ENCODE results near the gene PHYH. TPM values are rescaled to one million over a fixed set of nuclear protein-coding genes. Genes with fewer than 3 reads are reported as not detected.
"Not testable (repeated sequence)": the region's sequence is repeated elsewhere in the genome, so short reads cannot be mapped to it uniquely, and the experiment has no call there.

Gene PHYH
- total RNA-seq, 1 donor from 2014 or later = 8.3 TPM

- H3K27me3 Mint-ChIP-seq (ENCODE audit: low read depth, unreplicated experiment) = no peaks in the 10 kb centered on the region
- peaks cover 4% of the 10 kb centered on the region for H3K79me2 ChIP-seq (ENCODE audit: insufficient read depth, low read length)
- peaks cover 7% of the 10 kb centered on the region for H4K20me1 ChIP-seq (ENCODE audit: insufficient read depth, low read length)
- no peak overlapping the region for H3K4me3 ChIP-seq (ENCODE audit: insufficient read depth, low read depth, low read length)
- H3K36me3 ChIP-seq (ENCODE audit: insufficient read depth, low read length) = peaks cover 32% of the 10 kb centered on the region
- no peak overlapping the region for H3K27ac Mint-ChIP-seq (ENCODE audit: unreplicated experiment)
- FAIRE-seq = no peak
- H3K4me1 ChIP-seq (ENCODE audit: insufficient read depth, low read length) = no peaks in the 10 kb centered on the region
- no peaks in the 10 kb centered on the region for H3K27me3 ChIP-seq (ENCODE audit: insufficient read depth, low read length)
- no peaks in the 10 kb centered on the region for H3K9me3 Mint-ChIP-seq (ENCODE audit: unreplicated experiment)
- H3K27ac ChIP-seq (ENCODE audit: low read depth, low read length) = no peak overlapping the region
- DNase-seq (ENCODE audit: low read depth) = peak; percentile 13
- H3K36me3 Mint-ChIP-seq (ENCODE audit: low read depth, unreplicated experiment) = peaks cover 10% of the 10 kb centered on the region
- TF ChIP-seq, protein P1, sequence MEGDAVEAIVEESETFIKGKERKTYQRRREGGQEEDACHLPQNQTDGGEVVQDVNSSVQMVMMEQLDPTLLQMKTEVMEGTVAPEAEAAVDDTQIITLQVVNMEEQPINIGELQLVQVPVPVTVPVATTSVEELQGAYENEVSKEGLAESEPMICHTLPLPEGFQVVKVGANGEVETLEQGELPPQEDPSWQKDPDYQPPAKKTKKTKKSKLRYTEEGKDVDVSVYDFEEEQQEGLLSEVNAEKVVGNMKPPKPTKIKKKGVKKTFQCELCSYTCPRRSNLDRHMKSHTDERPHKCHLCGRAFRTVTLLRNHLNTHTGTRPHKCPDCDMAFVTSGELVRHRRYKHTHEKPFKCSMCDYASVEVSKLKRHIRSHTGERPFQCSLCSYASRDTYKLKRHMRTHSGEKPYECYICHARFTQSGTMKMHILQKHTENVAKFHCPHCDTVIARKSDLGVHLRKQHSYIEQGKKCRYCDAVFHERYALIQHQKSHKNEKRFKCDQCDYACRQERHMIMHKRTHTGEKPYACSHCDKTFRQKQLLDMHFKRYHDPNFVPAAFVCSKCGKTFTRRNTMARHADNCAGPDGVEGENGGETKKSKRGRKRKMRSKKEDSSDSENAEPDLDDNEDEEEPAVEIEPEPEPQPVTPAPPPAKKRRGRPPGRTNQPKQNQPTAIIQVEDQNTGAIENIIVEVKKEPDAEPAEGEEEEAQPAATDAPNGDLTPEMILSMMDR (IDR thresholded peaks at IDR 0.05; ENCODE audit: insufficient read depth, low read depth, low read length) = no peak
- TF ChIP-seq EZH2 (IDR thresholded peaks at IDR 0.05; ENCODE audit: insufficient read depth, low read length) = no peak
- H3K9ac ChIP-seq (ENCODE audit: low read length) = no peak overlapping the region
- no peak overlapping the region for H2AFZ ChIP-seq (ENCODE audit: low read depth, low read length)
- H3K4me3 Mint-ChIP-seq (ENCODE audit: unreplicated experiment) = no peak overlapping the region
- peaks cover 5% of the 10 kb centered on the region for H3K4me1 Mint-ChIP-seq (ENCODE audit: low read depth, unreplicated experiment)
- H3K4me2 ChIP-seq (ENCODE audit: low read length) = no peak overlapping the region
- no peaks in the 10 kb centered on the region for H3K9me3 ChIP-seq (ENCODE audit: insufficient read depth, low read depth, low read length)
Measured at GRCh38 chr10:13331646-13332045, 31.8 kb upstream of the PHYH start.

GRCh38 chr10:13330980-13331379 is 31.1 kb upstream of the PHYH start:
- H3K27me3 ChIP-seq (ENCODE audit: insufficient read depth, low read length); H3K36me3 Mint-ChIP-seq (ENCODE audit: low read depth, unreplicated experiment); H3K27ac ChIP-seq (ENCODE audit: low read depth, low read length); H3K4me2 ChIP-seq (ENCODE audit: low read length); H3K9me3 ChIP-seq (ENCODE audit: insufficient read depth, low read depth, low read length); H3K9ac ChIP-seq (ENCODE audit: low read length); FAIRE-seq; H3K4me3 ChIP-seq (ENCODE audit: insufficient read depth, low read depth, low read length); DNase-seq (ENCODE audit: low read depth); H3K27me3 Mint-ChIP-seq (ENCODE audit: low read depth, unreplicated experiment); H3K4me1 Mint-ChIP-seq (ENCODE audit: low read depth, unreplicated experiment); H3K27ac Mint-ChIP-seq (ENCODE audit: unreplicated experiment); H3K79me2 ChIP-seq (ENCODE audit: insufficient read depth, low read length); H2AFZ ChIP-seq (ENCODE audit: low read depth, low read length); H3K9me3 Mint-ChIP-seq (ENCODE audit: unreplicated experiment); H3K4me3 Mint-ChIP-seq (ENCODE audit: unreplicated experiment); H4K20me1 ChIP-seq (ENCODE audit: insufficient read depth, low read length); H3K4me1 ChIP-seq (ENCODE audit: insufficient read depth, low read length): not testable (repeated sequence)
- H3K36me3 ChIP-seq (ENCODE audit: insufficient read depth, low read length) = peaks cover 35% of the 10 kb centered on the region

GRCh38 chr10:13329565-13329964 is 29.7 kb upstream of the PHYH start:
- Mint-ChIP-seq H3K9me3 (ENCODE audit: unreplicated experiment) (no peaks in the 10 kb centered on the region), H3K27me3 (ENCODE audit: low read depth, unreplicated experiment) (no peaks in the 10 kb centered on the region), H3K4me1 (ENCODE audit: low read depth, unreplicated experiment) (peaks cover 5% of the 10 kb centered on the region), H3K27ac (ENCODE audit: unreplicated experiment) (no peak overlapping the region), H3K4me3 (ENCODE audit: unreplicated experiment) (no peak overlapping the region), H3K36me3 (ENCODE audit: low read depth, unreplicated experiment) (peaks cover 13% of the 10 kb centered on the region)
- TF ChIP-seq, protein P1 (IDR thresholded peaks at IDR 0.05; ENCODE audit: insufficient read depth, low read depth, low read length) = no peak
- TF ChIP-seq EZH2 (IDR thresholded peaks at IDR 0.05; ENCODE audit: insufficient read depth, low read length) = no peak
- Histone ChIP-seq H3K9ac (ENCODE audit: low read length) (no peak overlapping the region), H3K4me3 (ENCODE audit: insufficient read depth, low read depth, low read length) (no peak overlapping the region), H3K79me2 (ENCODE audit: insufficient read depth, low read length) (no peaks in the 10 kb centered on the region), H3K4me1 (ENCODE audit: insufficient read depth, low read length) (no peaks in the 10 kb centered on the region), H3K9me3 (ENCODE audit: insufficient read depth, low read depth, low read length) (no peaks in the 10 kb centered on the region), H3K4me2 (ENCODE audit: low read length) (no peak overlapping the region), H3K36me3 (ENCODE audit: insufficient read depth, low read length) (peaks cover 41% of the 10 kb centered on the region), H3K27ac (ENCODE audit: low read depth, low read length) (no peak overlapping the region), H4K20me1 (ENCODE audit: insufficient read depth, low read length) (peaks cover 3% of the 10 kb centered on the region), H2AFZ (ENCODE audit: low read depth, low read length) (no peak overlapping the region), H3K27me3 (ENCODE audit: insufficient read depth, low read length) (no peaks in the 10 kb centered on the region)
- DNase-seq (ENCODE audit: low read depth) (no peak), FAIRE-seq (no peak)

All from astrocyte (in vitro differentiated cells and primary cell).